HL-60 (cell line): Measurements from ENCODE around the gene ITIH3.

Experiments used
- DNase-seq, 2 experiments: peaks; one replicate each; pipeline ENCODE4 v3.0.0-alpha.2; 2010 to 2020; ENCODE audit warnings: low read depth in 1 of 2, low spot score in 1 of 2
- H3K27ac ChIP-seq: fragments of 250-450 bp; sonication (Bioruptor Pico); replicated peaks from 2 replicates; pipeline ENCODE4 v1.5.1; 2020; ENCODE audit warnings: mild to moderate bottlenecking, moderate library complexity
- H3K27me3 ChIP-seq: fragments of 250-450 bp; sonication (Bioruptor Pico); 2 replicates; pipeline ENCODE4 v1.5.1; 2021; ENCODE audit warnings: mild to moderate bottlenecking, moderate library complexity; ENCODE audit not compliant: insufficient read depth, poor library complexity, severe bottlenecking
- H3K4me3 ChIP-seq: replicated peaks from 2 replicates; pipeline ENCODE4 v1.5.1; 2011; ENCODE audit warnings: mild to moderate bottlenecking, control low read depth, low read length; ENCODE audit not compliant: insufficient read depth
- CTCF ChIP-seq: IDR thresholded peaks from one replicate; pipeline ENCODE4 v1.5.1; 2011; ENCODE audit warnings: low read length, control low read depth, inconsistent platforms; ENCODE audit not compliant: insufficient read depth
- GABPA ChIP-seq: IDR thresholded peaks from 2 replicates; pipeline ENCODE4 v1.6.1; 2012; ENCODE audit warnings: low read depth
- POLR2AphosphoS5 ChIP-seq: IDR thresholded peaks from 2 replicates; pipeline ENCODE4 v1.6.1; 2012; ENCODE audit warnings: low read depth
- SPI1 ChIP-seq: IDR thresholded peaks from 2 replicates; pipeline ENCODE4 v1.6.1; 2012; ENCODE audit warnings: low read depth, mild to moderate bottlenecking, borderline replicate concordance
- TF ChIP-seq, protein P1 (sequence below): IDR thresholded peaks from 2 replicates; pipeline ENCODE4 v1.6.1; 2012; ENCODE audit warnings: low read depth; ENCODE audit not compliant: insufficient replicate concordance

Gene ITIH3

GRCh38 chr3:52779011-52779836 lies 15.4 kb upstream of the ITIH3 start:
- peak; percentile 61 to 88 for DNase-seq
- Histone ChIP-seq H3K27me3 (no peaks in the 10 kb centered on the region), H3K4me3 (no peak overlapping the region), H3K27ac (peak overlapping the region; percentile 48)
- TF ChIP-seq SPI1 (peak; percentile 98), GABPA (no peak), POLR2AphosphoS5 (peak; percentile 42; the same call in 1 of the 2 replicates)

DNA sequence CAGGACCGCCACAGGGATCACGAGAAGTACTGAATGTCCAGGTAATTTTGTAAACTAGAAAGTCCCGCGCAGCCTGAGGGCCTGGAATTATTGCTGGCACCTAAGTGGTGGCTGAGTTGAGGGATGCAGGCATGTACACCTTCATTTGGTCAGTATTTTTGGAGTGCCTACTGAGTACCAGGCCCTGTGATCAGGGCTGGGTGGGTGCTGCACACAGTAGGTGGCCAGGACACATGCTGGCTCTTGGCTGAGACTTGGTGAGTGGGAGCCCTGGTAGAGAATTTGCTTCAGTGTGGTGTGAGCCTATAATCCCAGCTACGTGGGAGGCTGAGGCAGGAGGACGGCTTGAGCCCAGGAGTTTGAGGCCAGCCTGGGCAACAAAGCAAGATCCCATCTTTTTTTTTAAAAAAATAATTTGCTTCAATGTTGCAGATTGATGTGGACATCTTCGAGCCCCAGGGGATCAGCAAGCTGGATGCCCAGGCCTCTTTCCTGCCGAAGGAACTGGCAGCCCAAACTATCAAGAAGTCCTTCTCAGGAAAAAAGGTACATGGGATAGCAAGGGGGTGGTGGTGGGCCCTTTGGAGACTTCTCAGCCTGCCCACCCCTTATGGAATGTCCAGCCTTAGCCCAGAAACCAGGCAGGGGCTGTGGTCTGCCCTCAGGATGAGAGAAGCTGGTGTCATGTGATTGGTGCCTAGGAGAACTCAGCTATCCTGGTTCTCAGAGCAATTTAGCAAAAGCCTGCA lies 14.6 kb upstream of the ITIH3 start:
- Histone ChIP-seq H3K27me3 (no peaks in the 10 kb centered on the region), H3K4me3 (no peak overlapping the region), H3K27ac (peak overlapping the region; percentile 48)
- no peak for TF ChIP-seq POLR2AphosphoS5
- TF ChIP-seq SPI1: no peak
- TF ChIP-seq, protein P1, sequence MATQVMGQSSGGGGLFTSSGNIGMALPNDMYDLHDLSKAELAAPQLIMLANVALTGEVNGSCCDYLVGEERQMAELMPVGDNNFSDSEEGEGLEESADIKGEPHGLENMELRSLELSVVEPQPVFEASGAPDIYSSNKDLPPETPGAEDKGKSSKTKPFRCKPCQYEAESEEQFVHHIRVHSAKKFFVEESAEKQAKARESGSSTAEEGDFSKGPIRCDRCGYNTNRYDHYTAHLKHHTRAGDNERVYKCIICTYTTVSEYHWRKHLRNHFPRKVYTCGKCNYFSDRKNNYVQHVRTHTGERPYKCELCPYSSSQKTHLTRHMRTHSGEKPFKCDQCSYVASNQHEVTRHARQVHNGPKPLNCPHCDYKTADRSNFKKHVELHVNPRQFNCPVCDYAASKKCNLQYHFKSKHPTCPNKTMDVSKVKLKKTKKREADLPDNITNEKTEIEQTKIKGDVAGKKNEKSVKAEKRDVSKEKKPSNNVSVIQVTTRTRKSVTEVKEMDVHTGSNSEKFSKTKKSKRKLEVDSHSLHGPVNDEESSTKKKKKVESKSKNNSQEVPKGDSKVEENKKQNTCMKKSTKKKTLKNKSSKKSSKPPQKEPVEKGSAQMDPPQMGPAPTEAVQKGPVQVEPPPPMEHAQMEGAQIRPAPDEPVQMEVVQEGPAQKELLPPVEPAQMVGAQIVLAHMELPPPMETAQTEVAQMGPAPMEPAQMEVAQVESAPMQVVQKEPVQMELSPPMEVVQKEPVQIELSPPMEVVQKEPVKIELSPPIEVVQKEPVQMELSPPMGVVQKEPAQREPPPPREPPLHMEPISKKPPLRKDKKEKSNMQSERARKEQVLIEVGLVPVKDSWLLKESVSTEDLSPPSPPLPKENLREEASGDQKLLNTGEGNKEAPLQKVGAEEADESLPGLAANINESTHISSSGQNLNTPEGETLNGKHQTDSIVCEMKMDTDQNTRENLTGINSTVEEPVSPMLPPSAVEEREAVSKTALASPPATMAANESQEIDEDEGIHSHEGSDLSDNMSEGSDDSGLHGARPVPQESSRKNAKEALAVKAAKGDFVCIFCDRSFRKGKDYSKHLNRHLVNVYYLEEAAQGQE: no peak
- no peak for TF ChIP-seq GABPA
- no peak for TF ChIP-seq CTCF
- no peak for DNase-seq

- no peak overlapping the region for H3K27ac ChIP-seq
- no peaks in the 10 kb centered on the region for H3K27me3 ChIP-seq
- DNase-seq: peak in 1 of 2 experiments; percentile 14
- TF ChIP-seq GABPA (no peak), POLR2AphosphoS5 (no peak), SPI1 (no peak), CTCF (no peak)
- TF ChIP-seq, protein P1: no peak
- no peak overlapping the region for H3K4me3 ChIP-seq
Observed at GRCh38 chr3:52781741-52782140, 12.9 kb upstream of the ITIH3 start.

DNA sequence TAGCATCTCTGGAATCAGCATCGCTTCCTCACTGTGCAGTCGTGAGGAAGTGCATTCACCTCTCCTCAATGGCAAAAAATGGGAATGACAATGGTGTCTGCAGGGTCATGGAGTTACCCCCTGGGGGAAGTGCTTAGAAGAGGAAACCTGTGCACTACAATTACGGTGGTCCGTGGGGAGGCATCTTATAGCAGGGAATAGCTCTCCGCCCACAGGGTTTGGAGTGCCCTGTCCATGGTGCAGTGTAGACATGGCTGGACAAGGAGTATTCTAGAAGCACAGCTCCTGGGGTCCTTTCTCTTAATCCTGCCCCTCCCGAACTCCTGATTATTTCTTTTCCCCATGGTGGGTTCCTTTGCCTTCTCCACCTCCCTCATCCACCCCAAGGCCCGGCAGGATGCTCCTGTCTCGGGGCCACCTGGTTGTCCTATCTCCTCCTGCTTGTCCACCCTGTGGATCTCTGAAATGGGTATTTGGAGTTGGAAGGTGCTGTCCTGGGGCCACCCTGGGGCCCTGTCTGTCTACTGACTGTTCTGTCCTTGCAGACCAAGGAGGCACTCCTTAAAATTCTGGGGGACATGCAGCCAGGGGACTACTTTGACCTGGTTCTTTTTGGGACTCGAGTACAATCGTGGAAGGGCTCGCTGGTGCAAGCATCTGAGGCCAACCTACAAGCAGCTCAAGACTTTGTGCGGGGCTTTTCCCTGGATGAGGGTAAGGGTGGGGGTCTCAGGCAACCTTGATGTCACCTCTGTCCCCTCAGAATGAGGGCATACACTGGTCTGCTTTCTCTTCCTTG lies 12.0 kb upstream of the ITIH3 start:
- Histone ChIP-seq H3K27ac (no peak overlapping the region), H3K27me3 (no peaks in the 10 kb centered on the region), H3K4me3 (no peak overlapping the region)
- TF ChIP-seq GABPA (no peak), SPI1 (no peak), POLR2AphosphoS5 (no peak), CTCF (no peak)
- TF ChIP-seq, protein P1: no peak
- no peak for DNase-seq
